HT1080 (cell line): ENCODE results near the gene ZNF277. TPM values are rescaled to one million over a fixed set of nuclear protein-coding genes. Genes with fewer than 3 reads are reported as not detected.

Experiments used
- DNase-seq: peaks from one replicate; pipeline ENCODE4 v3.0.0-alpha.2; 2015; ENCODE audit warnings: low read depth
- total RNA-seq: library from RNA; depleted of rRNA; stranded (reverse); fragments of >200 nt; shearing (Covaris generic); gene quantifications from 2 replicates; pipeline ENCODE4 v1.2.3, GENCODE V29; 2014

ZNF277 gene
- total RNA-seq, 1 experiment from 2014 or later = 11.9 TPM

GRCh38 chr7:112347088-112347487, 140.6 kb downstream of the ZNF277 start:
- no peak for DNase-seq

- DNase-seq = no peak
Measured at GRCh38 chr7:112350585-112350984, 144.1 kb downstream of the ZNF277 start.

- DNase-seq = no peak
Measured at GRCh38 chr7:112356596-112356995, 150.1 kb downstream of the ZNF277 start.

- DNase-seq = no peak
Measured at GRCh38 chr7:112357136-112357535, 150.6 kb downstream of the ZNF277 start.

- DNase-seq = no peak
Measured at GRCh38 chr7:112358513-112358912, 152.0 kb downstream of the ZNF277 start.

GRCh38 chr7:112359086-112359485, 152.6 kb downstream of the ZNF277 start:
- no peak for DNase-seq

- no peak for DNase-seq
Measured at GRCh38 chr7:112360681-112361080, 154.2 kb downstream of the ZNF277 start.

- no peak for DNase-seq
Measured at GRCh38 chr7:112361154-112361553, 154.7 kb downstream of the ZNF277 start.

GRCh38 chr7:112362053-112362650, 155.7 kb downstream of the ZNF277 start:
- no peak for DNase-seq

- no peak for DNase-seq
Measured at GRCh38 chr7:112362731-112363131, 156.2 kb downstream of the ZNF277 start.

GRCh38 chr7:112364388-112364787, 157.9 kb downstream of the ZNF277 start:
- DNase-seq = no peak

- no peak for DNase-seq
Measured at GRCh38 chr7:112365551-112365950, 159.1 kb downstream of the ZNF277 start.

GRCh38 chr7:112366886-112367285, 160.4 kb downstream of the ZNF277 start:
- no peak for DNase-seq

- no peak for DNase-seq
Measured at GRCh38 chr7:112370436-112370835, 163.9 kb downstream of the ZNF277 start.

- no peak for DNase-seq
Measured at GRCh38 chr7:112371701-112372100, 165.2 kb downstream of the ZNF277 start.

GRCh38 chr7:112372101-112372500, 165.6 kb downstream of the ZNF277 start:
- DNase-seq = no peak

GRCh38 chr7:112377593-112377992, 171.1 kb downstream of the ZNF277 start:
- no peak for DNase-seq

- DNase-seq = no peak
Measured at GRCh38 chr7:112381311-112382091, 175.0 kb downstream of the ZNF277 start.

- DNase-seq = no peak
Measured at GRCh38 chr7:112383671-112384417, 177.3 kb downstream of the ZNF277 start.

- DNase-seq = no peak
Measured at GRCh38 chr7:112385516-112385915, 179.0 kb downstream of the ZNF277 start.

- DNase-seq = no peak
Measured at GRCh38 chr7:112386619-112387018, 180.1 kb downstream of the ZNF277 start.

GRCh38 chr7:112390167-112390566, 183.7 kb downstream of the ZNF277 start:
- no peak for DNase-seq
